AG09309 (cell line): ENCODE measurements around the gene GRXCR2.

Source experiments
- DNase-seq: peaks from one replicate; pipeline ENCODE4 v3.0.0-alpha.2; 2010; ENCODE audit warnings: low read depth
- H3K4me3 ChIP-seq: 2 replicates; pipeline ENCODE4 v1.5.1; 2011; ENCODE audit warnings: mild to moderate bottlenecking, low read depth, low read length, moderate library complexity; ENCODE audit not compliant: control insufficient read depth
- CTCF ChIP-seq: IDR thresholded peaks from 2 replicates; pipeline ENCODE4 v1.5.1; 2011; ENCODE audit warnings: mild to moderate bottlenecking, low read depth, low read length, inconsistent platforms; ENCODE audit not compliant: insufficient read depth, control insufficient read depth; ENCODE audit errors: missing control alignments

Gene GRXCR2

GRCh38 chr5:145854651-145855258, 18.1 kb downstream of the GRXCR2 start:
- TF ChIP-seq CTCF, result no peak
- peak; percentile 49 for DNase-seq
- H3K4me3 ChIP-seq, result no peak overlapping the region

GRCh38 chr5:145853781-145854376, 18.9 kb downstream of the GRXCR2 start:
- no peak for TF ChIP-seq CTCF
- DNase-seq, result no peak
- no peak overlapping the region for H3K4me3 ChIP-seq

GRCh38 chr5:145852990-145853389, 19.8 kb downstream of the GRXCR2 start:
- TF ChIP-seq CTCF, result no peak
- H3K4me3 ChIP-seq, result no peak overlapping the region
- DNase-seq, result no peak

- no peak for TF ChIP-seq CTCF
- H3K4me3 ChIP-seq, result no peak overlapping the region
- no peak for DNase-seq
Measured at GRCh38 chr5:145848854-145849253, 24.0 kb downstream of the GRXCR2 start.

- DNase-seq, result peak; percentile 47
- no peak for TF ChIP-seq CTCF
- no peak overlapping the region for H3K4me3 ChIP-seq
Measured at GRCh38 chr5:145847499-145848497, 25.0 kb downstream of the GRXCR2 start.

GRCh38 chr5:145846081-145846480, 26.7 kb downstream of the GRXCR2 start:
- TF ChIP-seq CTCF, result no peak
- DNase-seq, result no peak
- no peak overlapping the region for H3K4me3 ChIP-seq
